ENCODE data around the gene COL23A1.

DNA sequence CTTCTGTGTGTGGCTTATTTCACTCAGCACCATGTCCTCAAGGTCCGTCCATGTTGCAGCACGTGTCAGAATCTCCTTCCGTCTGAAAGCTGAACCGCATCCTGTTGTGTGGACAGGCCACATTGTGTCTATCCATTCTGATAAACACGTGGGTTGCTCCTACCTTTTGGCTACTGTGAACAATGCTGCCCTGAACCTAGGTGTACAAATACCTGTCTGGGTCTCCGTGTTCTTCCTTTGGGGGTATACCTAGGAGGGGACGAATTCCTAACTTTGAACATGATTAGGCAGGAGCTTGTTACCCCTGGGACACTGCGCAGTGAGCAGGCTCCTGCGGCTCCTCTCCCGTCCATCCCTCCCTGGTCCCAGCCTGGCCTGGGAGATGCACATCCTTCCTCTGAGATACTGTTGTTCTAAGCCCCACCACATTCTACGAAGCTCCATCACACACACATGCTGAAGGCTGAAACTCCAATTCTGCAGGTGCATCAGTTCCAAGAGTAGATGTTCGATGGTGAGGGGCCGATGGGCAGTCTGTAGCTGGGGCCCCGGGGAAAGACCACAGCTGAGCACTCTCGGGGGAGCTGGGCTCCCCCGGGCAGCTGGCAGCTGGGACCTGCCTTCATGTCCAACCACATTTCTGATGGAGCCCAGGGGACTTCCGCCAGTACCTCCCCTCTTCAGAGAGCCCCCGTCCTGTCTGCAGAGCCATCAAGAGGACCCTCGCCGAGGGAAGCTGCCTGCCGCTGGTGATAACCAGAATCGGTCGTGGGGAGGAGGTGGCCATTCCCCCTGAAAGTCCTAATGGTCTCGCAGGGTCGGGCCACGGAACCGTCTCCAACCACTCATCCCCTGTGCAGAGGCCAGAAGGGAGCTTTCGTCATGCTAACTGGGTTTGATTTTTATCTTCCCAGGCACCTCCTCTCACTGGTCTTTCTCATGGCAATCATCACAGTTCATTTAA, 120.9 kb downstream of the COL23A1 start:
- TF ChIP-seq CTCF (conservative IDR thresholded peaks at IDR 0.05; ENCODE audit: low read depth, low read length) (no peak), EZH2 (IDR thresholded peaks at IDR 0.05; ENCODE audit: borderline replicate concordance, low read depth, low read length, poor library complexity, severe bottlenecking) (no peak)
